CD4-positive, alpha-beta T cell treated with Interleukin-1 beta for 1 hour (primary cell): ENCODE measurements around the gene TIMM10.

Experiments used
- DNase-seq, 2 donors: peaks; one replicate each; pipeline ENCODE4 v3.0.0-alpha.2; 2020 to 2022

The TIMM10 gene

GRCh38 chr11:57481915-57482781 lies 48.4 kb downstream of the TIMM10 start:
- no peak for DNase-seq

DNA sequence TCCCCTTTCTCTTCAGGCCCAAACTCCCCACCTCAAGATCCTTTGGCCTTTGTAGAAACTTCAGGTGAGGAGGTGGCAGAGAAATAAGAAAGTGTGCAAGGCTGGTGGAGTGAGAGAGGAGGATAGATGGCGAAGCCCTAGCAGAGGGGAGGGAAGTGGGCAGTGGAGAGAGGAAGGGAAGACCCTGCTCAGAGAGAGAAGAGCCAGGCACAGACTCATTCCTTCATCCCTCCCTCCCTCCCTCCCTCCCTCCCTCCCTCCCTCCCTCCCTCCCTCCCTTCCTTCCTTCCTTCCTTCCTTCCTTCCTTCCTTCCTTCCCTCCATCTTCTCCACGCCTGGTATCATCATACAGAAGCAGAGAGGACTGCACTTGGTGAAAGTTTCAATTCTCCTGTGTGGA lies 49.2 kb downstream of the TIMM10 start:
- no peak for DNase-seq

GRCh38 chr11:57480409-57481137 lies 50.0 kb downstream of the TIMM10 start:
- peak; percentile 57 to 64 for DNase-seq

GRCh38 chr11:57479911-57480310 lies 50.6 kb downstream of the TIMM10 start:
- no peak for DNase-seq

DNA sequence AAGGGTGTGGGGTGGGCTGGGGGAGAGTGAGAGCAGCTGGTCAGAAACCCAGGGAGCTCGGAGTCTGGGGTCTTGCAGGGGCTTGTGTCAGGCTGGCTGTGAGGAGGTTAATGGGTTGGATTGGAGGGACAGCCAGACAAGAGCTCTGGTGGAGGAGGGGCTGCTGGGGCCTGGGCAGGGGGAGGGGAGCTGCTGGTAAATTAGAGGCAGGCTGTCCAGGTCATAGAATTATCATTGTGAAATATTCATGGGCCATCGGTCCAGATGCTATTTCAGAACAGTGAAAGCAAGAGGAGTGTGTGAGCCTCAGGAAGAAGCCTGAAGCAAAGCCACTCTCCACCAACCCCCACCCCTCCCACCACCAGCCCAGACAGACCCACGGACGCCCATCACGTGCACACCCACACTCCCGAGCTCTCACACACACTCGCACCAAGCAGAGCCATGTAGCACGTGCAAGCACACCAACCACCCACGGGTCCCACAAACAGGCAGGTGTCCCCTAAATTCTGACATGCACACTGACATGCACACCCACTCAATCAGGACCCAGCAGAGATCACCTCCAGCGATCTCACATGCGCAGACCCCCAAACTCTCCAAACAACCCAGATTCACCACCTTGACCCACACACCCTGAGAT lies 51.4 kb downstream of the TIMM10 start:
- no peak for DNase-seq
